Stimulated activated naive CD8-positive, alpha-beta T cell treated with anti-CD3 and anti-CD28 coated beads, Interleukin-15, amount 100 ng/mL, for 72 hours (primary cell): ENCODE measurements around the gene RGS16.
A peak's percentile ranks its signal among the peaks of the same experiment; 100 is the strongest.
"Not testable (repeated sequence)": the region's sequence is repeated elsewhere in the genome, so short reads cannot be mapped to it uniquely, and the experiment has no call there.

ENCODE experiments used
- ATAC-seq: fragments of 150-1000 bp; cut with Tn5 transposase; 2 replicates; pipeline ENCODE4 v1.10.0; 2021; ENCODE audit warnings: mild to moderate bottlenecking, moderate library complexity
- DNase-seq, 2 donors: peaks; one replicate each; pipeline ENCODE4 v3.0.0; 2021 to 2022
- H3K27ac Mint-ChIP-seq, 2 donors: one replicate each; pipeline ENCODE4 v1.8.0; 2022; ENCODE audit warnings: mild to moderate bottlenecking in 2 of 2, mixed read lengths in 2 of 2, moderate library complexity in 2 of 2
- H3K27me3 Mint-ChIP-seq: one replicate; pipeline ENCODE4 v1.8.0; 2022; ENCODE audit warnings: mixed read lengths
- H3K4me1 Mint-ChIP-seq: one replicate; pipeline ENCODE4 v1.8.0; 2022; ENCODE audit warnings: mild to moderate bottlenecking, mixed read lengths
- H3K4me3 Mint-ChIP-seq, 2 donors: one replicate each; pipeline ENCODE4 v1.8.0; 2022; ENCODE audit warnings: mild to moderate bottlenecking in 2 of 2, mixed read lengths in 2 of 2, moderate library complexity in 1 of 2
- H3K9me3 Mint-ChIP-seq, 2 donors: one replicate each; pipeline ENCODE4 v1.8.0; 2022; ENCODE audit warnings: mixed read lengths in 2 of 2

The RGS16 gene

DNA sequence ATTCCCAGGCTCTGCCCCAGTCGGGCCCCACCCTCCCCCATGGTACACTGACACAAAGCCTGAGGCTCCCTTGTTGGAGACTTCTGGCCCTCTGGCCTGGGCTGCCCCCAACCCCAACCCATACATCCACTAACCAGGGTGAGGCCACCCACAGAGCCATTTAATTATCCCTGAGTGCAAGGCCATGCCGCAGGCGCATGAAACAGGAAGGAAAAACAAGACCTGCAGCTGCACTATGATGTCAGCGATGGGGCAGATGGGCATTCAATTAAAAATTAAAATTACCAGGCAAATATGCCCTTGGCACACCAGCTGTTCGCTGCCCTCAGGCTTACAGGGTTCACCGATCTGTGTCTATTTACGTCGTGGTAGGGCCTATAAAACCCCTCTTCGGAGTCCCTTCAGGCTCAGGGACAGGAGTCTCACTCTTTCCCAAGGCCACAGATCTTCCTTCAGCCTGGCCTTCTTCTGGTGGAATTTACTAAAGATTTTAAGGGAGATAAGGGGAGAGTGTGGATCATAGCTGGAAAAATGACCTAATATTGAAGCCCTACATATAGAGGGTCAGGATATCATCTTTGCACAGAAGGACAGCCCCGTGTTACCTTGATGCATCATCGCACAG, 29.6 kb upstream of the RGS16 start:
- no peak for DNase-seq
- ATAC-seq, result no peak
- Mint-ChIP-seq H3K4me1 (peaks cover 41% of the 10 kb centered on the region), H3K27ac (no peak overlapping the region), H3K9me3 (no peaks in the 10 kb centered on the region), H3K27me3 (peaks cover 70% of the 10 kb centered on the region), H3K4me3 (no peak overlapping the region)

- Mint-ChIP-seq H3K27ac (no peak overlapping the region), H3K4me1 (peaks cover 45% of the 10 kb centered on the region), H3K9me3 (no peaks in the 10 kb centered on the region), H3K27me3 (peaks cover 69% of the 10 kb centered on the region), H3K4me3 (no peak overlapping the region)
- DNase-seq, result no peak
- no peak for ATAC-seq
Observed at GRCh38 chr1:182633031-182633430, 28.8 kb upstream of the RGS16 start.

- Mint-ChIP-seq H3K27me3 (peaks cover 67% of the 10 kb centered on the region), H3K4me3 (peak overlapping the region; percentile 24 to 31), H3K4me1 (peaks cover 48% of the 10 kb centered on the region)
- not testable (repeated sequence) for H3K27ac Mint-ChIP-seq, H3K9me3 Mint-ChIP-seq, DNase-seq, ATAC-seq
Observed at GRCh38 chr1:182632441-182632857, 28.3 kb upstream of the RGS16 start.

GRCh38 chr1:182631954-182632353, 27.8 kb upstream of the RGS16 start:
- Mint-ChIP-seq H3K4me3 (peak overlapping the region in 1 of 2 donors; percentile 5), H3K4me1 (peaks cover 52% of the 10 kb centered on the region), H3K9me3 (no peaks in the 10 kb centered on the region), H3K27me3 (peaks cover 67% of the 10 kb centered on the region), H3K27ac (no peak overlapping the region)
- DNase-seq (no peak), ATAC-seq (no peak)

GRCh38 chr1:182631053-182631677, 27.0 kb upstream of the RGS16 start:
- Mint-ChIP-seq H3K27ac (peak overlapping the region in 1 of 2 donors; percentile 21), H3K4me3 (peak overlapping the region in 1 of 2 donors; percentile 17), H3K27me3 (peaks cover 67% of the 10 kb centered on the region), H3K4me1 (peaks cover 60% of the 10 kb centered on the region), H3K9me3 (no peaks in the 10 kb centered on the region)
- no peak for DNase-seq
- ATAC-seq, result no peak

DNA sequence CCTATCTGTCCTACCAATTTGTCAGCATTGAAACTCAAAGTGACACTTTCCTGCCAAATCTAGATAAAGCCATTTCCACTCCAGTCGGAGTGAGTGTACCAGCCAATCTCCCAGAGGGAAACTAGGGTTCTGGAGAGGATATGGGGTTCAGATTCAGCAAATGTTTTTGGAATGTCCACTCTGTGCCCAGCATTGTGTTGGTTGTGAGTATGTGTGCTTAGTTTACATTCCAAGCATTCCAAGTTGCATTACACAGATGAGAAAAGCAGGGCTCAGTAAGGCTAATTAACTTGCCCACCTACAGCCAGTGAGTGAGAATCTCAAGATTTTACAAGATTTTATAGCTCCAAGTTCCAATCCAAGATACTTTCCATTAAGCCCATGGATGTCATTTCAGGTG, 26.4 kb upstream of the RGS16 start:
- DNase-seq (no peak), ATAC-seq (no peak)
- Mint-ChIP-seq H3K27me3 (peaks cover 62% of the 10 kb centered on the region), H3K9me3 (no peaks in the 10 kb centered on the region), H3K4me3 (peak overlapping the region; percentile 60 to 73), H3K27ac (peak overlapping the region in 1 of 2 donors; percentile 63), H3K4me1 (peaks cover 66% of the 10 kb centered on the region)

DNA sequence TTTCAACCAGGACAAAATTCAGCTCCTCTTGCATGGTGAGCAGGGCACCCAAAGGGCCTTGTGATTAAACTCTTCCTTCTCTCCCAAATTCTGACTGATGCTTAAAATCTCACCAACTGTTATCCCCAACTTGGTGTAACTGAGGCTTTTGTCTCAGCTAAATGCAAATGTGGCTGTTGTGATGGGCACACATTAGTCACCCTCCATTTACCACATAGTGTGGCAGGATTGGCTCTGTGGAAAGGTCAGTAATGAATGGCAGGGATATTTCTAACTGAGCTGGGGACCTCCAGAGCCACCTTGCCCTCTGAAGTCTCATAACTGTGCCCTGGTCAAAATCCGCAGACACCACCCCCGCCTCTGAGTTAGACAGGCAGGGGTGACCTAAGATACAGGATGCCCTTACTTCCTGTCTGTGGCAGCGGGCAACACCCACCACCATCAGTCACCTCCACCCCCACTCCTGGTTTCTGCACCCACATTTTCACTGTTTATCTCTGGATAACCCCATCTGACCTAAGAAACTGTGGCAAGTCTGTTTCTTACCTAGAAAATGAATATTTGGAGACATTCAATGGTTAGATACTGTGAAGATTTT, 25.4 kb upstream of the RGS16 start:
- peaks cover 76% of the 10 kb centered on the region for H3K4me1 Mint-ChIP-seq
- DNase-seq, result peak; percentile 64 to 93
- peaks cover 54% of the 10 kb centered on the region for H3K27me3 Mint-ChIP-seq

DNA sequence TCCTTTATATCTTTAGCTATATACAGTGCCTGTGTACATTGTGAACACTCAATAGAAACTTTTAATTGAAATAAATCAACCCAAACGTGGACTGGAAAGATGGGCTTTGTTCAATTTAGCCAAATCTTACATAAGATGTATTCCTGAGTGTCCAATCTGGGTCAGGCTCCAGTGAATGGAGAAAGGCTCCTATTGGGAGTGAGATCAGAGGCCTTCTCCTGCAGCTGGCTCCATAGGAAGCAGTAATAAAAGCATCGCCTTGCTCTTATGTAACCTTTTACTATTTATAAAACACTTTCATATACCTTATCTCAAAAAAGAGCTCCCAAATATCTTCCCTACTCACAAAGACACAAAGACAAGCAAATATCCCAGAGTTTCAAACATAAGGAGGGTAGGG, 24.9 kb upstream of the RGS16 start:
- Mint-ChIP-seq H3K4me1 (peaks cover 81% of the 10 kb centered on the region), H3K27me3 (peaks cover 50% of the 10 kb centered on the region), H3K4me3 (peak overlapping the region; percentile 24 to 67), H3K9me3 (no peaks in the 10 kb centered on the region), H3K27ac (peak overlapping the region; percentile 51 to 89)
- no peak for ATAC-seq
- no peak for DNase-seq

More for the DNA sequence above, 25.4 kb upstream of the RGS16 start:
- H3K9me3 Mint-ChIP-seq, result no peaks in the 10 kb centered on the region
- peak overlapping the region; percentile 51 to 89 for H3K27ac Mint-ChIP-seq
- peak; percentile 98 for ATAC-seq
- peak overlapping the region; percentile 24 to 67 for H3K4me3 Mint-ChIP-seq

DNA sequence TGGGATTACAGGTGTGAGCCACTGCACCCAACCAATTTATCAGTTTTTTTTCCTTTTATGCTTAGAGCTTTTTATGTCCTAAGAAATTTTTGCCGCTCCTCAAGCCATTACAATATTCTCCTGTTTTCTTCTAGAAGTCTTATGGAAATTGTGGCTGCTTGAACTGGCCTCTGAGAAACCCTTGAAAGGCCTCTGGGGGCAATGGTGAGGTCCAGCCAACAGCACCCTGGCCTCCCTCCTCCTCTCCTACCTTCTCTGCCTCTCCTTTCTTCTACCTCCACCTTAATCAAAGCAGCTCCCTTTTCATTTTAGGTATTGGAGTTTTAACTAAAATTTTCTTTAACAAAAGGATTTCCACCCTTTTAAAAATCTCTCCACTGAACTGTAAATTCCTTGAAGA, 24.5 kb upstream of the RGS16 start:
- Mint-ChIP-seq H3K4me3 (peak overlapping the region in 1 of 2 donors; percentile 67), H3K27ac (no peak overlapping the region), H3K4me1 (peaks cover 85% of the 10 kb centered on the region), H3K9me3 (no peaks in the 10 kb centered on the region), H3K27me3 (peaks cover 46% of the 10 kb centered on the region)
- ATAC-seq, result no peak
- DNase-seq, result no peak

DNA sequence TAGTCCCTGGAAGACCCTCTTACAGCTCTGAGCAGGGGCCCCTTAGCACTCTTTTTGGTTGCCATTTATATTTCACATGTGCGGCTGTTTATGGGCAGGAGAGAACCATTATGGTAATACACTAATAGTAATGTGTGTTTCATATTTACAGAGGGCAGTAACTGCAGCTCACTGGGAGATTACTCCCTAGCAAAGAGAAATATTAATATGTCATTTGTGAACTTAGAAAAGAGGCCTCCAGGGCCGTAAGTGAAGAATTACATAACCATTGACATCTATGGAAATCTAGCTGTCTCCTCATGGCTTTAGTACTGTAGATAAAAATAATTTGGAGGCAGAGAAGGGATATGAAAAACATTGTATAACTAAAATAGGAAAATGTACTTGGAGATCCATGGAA, 23.4 kb upstream of the RGS16 start:
- DNase-seq, result no peak
- Mint-ChIP-seq H3K27me3 (peaks cover 36% of the 10 kb centered on the region), H3K4me3 (no peak overlapping the region), H3K27ac (no peak overlapping the region), H3K4me1 (peaks cover 90% of the 10 kb centered on the region), H3K9me3 (no peaks in the 10 kb centered on the region)
- ATAC-seq, result no peak

DNA sequence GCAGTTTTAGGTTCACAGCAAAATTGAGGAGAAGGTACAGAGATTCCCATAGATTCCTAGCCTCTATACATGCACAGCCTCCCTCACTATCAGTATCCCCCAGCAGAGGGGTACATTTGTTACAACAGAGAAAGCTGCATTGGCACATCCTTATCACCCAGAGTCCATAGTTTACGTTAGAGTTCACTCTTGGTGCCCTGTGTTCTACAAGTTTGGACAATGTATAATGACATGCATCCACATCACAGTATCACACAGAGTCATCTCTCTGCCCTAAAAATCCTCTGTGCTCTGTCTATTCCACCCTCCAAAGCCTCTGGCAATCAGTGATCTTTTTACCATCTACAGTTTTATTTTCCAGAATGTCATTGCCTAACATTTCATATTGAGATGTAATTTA, 22.3 kb upstream of the RGS16 start:
- Mint-ChIP-seq H3K4me3 (no peak overlapping the region), H3K27ac (no peak overlapping the region), H3K27me3 (peaks cover 26% of the 10 kb centered on the region), H3K9me3 (no peaks in the 10 kb centered on the region), H3K4me1 (peaks cover 91% of the 10 kb centered on the region)
- DNase-seq (no peak), ATAC-seq (no peak)

- Mint-ChIP-seq H3K9me3 (peaks cover 0 to 1% of the 10 kb centered on the region in 2 donors), H3K4me1 (peaks cover 92% of the 10 kb centered on the region), H3K27ac (peak overlapping the region in 1 of 2 donors; percentile 1), H3K27me3 (peaks cover 21% of the 10 kb centered on the region), H3K4me3 (peak overlapping the region in 1 of 2 donors; percentile 31)
- ATAC-seq (no peak), DNase-seq (no peak)
Observed at GRCh38 chr1:182625719-182626504, 21.7 kb upstream of the RGS16 start.

DNA sequence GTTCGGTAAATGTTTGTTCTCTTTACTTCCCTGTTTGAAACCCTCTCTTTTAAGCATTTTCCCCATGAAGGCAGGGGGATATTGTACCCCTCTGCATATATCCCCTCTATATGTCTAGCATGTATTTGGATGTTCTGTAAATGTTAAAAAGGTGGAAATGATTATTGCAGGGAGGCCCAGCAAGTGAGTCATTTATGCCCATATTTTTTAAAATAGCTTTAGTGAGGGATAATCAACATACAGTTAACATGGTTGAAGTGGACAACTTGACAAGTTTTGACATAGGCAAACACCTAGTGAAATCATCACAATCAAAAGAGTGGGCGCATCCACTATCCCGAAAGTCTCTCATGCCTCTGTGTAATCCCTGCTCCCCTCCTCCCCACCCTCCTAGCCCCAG, 20.8 kb upstream of the RGS16 start:
- H3K9me3 Mint-ChIP-seq, result peaks cover 5 to 10% of the 10 kb centered on the region in 2 donors
- H3K4me3 Mint-ChIP-seq, result peak overlapping the region in 1 of 2 donors; percentile 65
- no peak for DNase-seq
- H3K4me1 Mint-ChIP-seq, result peaks cover 90% of the 10 kb centered on the region
- peaks cover 14% of the 10 kb centered on the region for H3K27me3 Mint-ChIP-seq
- ATAC-seq, result no peak
- H3K27ac Mint-ChIP-seq, result peak overlapping the region in 1 of 2 donors; percentile 81

DNA sequence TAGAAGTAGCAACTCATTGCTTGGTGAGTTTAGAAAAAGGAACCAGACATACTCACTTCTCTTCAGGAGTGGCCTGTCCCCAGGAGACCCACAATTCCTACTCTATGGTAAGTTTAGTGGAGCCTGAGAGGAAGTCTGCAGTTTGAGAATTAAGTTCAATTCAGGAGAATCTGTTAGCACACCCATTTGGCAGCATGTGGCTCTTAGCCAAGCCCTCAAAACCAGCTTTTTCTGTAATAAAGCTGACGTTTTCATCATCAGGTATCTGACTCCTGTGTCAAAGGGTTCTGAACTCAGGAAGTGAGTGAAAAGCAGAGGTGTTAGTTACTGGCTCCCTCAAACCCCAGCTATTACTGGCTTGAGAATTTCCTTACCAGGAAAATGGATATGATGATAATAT, 20.4 kb upstream of the RGS16 start:
- DNase-seq (peak in 1 of 2 donors; percentile 44), ATAC-seq (peak; percentile 52)
- H3K27me3 Mint-ChIP-seq, result peaks cover 15% of the 10 kb centered on the region
- peaks cover 5 to 13% of the 10 kb centered on the region in 2 donors for H3K9me3 Mint-ChIP-seq
- peaks cover 87% of the 10 kb centered on the region for H3K4me1 Mint-ChIP-seq
- H3K4me3 Mint-ChIP-seq, result peak overlapping the region in 1 of 2 donors; percentile 65
- peak overlapping the region in 1 of 2 donors; percentile 90 for H3K27ac Mint-ChIP-seq

GRCh38 chr1:182622901-182623528, 18.8 kb upstream of the RGS16 start:
- H3K4me1 Mint-ChIP-seq, result peaks cover 90% of the 10 kb centered on the region
- H3K27me3 Mint-ChIP-seq, result peaks cover 30% of the 10 kb centered on the region
- ATAC-seq (no peak), DNase-seq (no peak)
- peak overlapping the region; percentile 57 to 70 for H3K4me3 Mint-ChIP-seq
- H3K27ac Mint-ChIP-seq, result peak overlapping the region in 1 of 2 donors; percentile 91
- peaks cover 10 to 19% of the 10 kb centered on the region in 2 donors for H3K9me3 Mint-ChIP-seq
